H9 (cell line): Measurements from ENCODE around the gene SLC38A1. TPM values are rescaled to one million over a fixed set of nuclear protein-coding genes. Genes with fewer than 3 reads are reported as not detected.

Source experiments
- DNase-seq: peaks from one replicate; pipeline ENCODE4 v3.0.0-alpha.2; 2017
- H2AFZ ChIP-seq: one replicate; pipeline ENCODE4 v1.6.1; 2013; ENCODE audit warnings: mild to moderate bottlenecking, low read length, control low read depth, moderate library complexity
- H2AK5ac ChIP-seq: 2 replicates; pipeline ENCODE4 v1.6.1; 2013; ENCODE audit warnings: low read length, control low read depth, mixed read lengths; ENCODE audit not compliant: insufficient read length
- H2BK120ac ChIP-seq: one replicate; pipeline ENCODE4 v1.6.1; 2013; ENCODE audit warnings: low read depth, mild to moderate bottlenecking, low read length, control low read depth, inconsistent platforms; ENCODE audit not compliant: poor library complexity, severe bottlenecking
- H2BK12ac ChIP-seq: 2 replicates; pipeline ENCODE4 v1.6.1; 2013; ENCODE audit warnings: low read length, control low read depth, mixed read lengths, low read depth; ENCODE audit not compliant: insufficient read length
- H2BK15ac ChIP-seq: 2 replicates; pipeline ENCODE4 v1.6.1; 2013; ENCODE audit warnings: low read depth, low read length, control low read depth
- H2BK20ac ChIP-seq: one replicate; pipeline ENCODE4 v1.6.1; 2013; ENCODE audit warnings: low read depth, mild to moderate bottlenecking, low read length, control low read depth, inconsistent platforms; ENCODE audit not compliant: poor library complexity, severe bottlenecking
- H2BK5ac ChIP-seq: 2 replicates; pipeline ENCODE4 v1.6.1; 2013; ENCODE audit warnings: low read length, control low read depth, mixed read lengths; ENCODE audit not compliant: insufficient read length
- H3K14ac ChIP-seq: 2 replicates; pipeline ENCODE4 v1.6.1; 2013; ENCODE audit warnings: low read length, control low read depth; ENCODE audit not compliant: insufficient read depth
- H3K18ac ChIP-seq: 2 replicates; pipeline ENCODE4 v1.6.1; 2013; ENCODE audit warnings: low read depth, mild to moderate bottlenecking, mixed read lengths, low read length, control low read depth; ENCODE audit not compliant: insufficient read length
- H3K23ac ChIP-seq: 2 replicates; pipeline ENCODE4 v1.6.1; 2013; ENCODE audit warnings: low read length, control low read depth, mixed read lengths, low read depth; ENCODE audit not compliant: insufficient read length
- H3K23me2 ChIP-seq: 2 replicates; pipeline ENCODE4 v1.6.1; 2013; ENCODE audit warnings: low read depth, mild to moderate bottlenecking, mixed read lengths, low read length, control low read depth; ENCODE audit not compliant: insufficient read length, poor library complexity, severe bottlenecking
- H3K27ac ChIP-seq: 2 replicates; pipeline ENCODE4 v1.5.1; 2013; ENCODE audit warnings: low read length, control low read depth, mixed read lengths, low read depth; ENCODE audit not compliant: insufficient read length
- H3K27me3 ChIP-seq: 2 replicates; pipeline ENCODE4 v1.6.1; 2013; ENCODE audit warnings: low read length, control low read depth, inconsistent platforms; ENCODE audit not compliant: insufficient read depth
- H3K4ac ChIP-seq: 2 replicates; pipeline ENCODE4 v1.6.1; 2013; ENCODE audit warnings: low read depth, mild to moderate bottlenecking, control low read depth, inconsistent platforms, low read length, moderate library complexity
- H3K4me1 ChIP-seq: 2 replicates; pipeline ENCODE4 v1.6.1; 2013; ENCODE audit warnings: low read length, control low read depth, inconsistent platforms; ENCODE audit not compliant: insufficient read depth
- H3K4me2 ChIP-seq: 2 replicates; pipeline ENCODE4 v1.6.1; 2013; ENCODE audit warnings: low read length, control low read depth, mixed read lengths; ENCODE audit not compliant: insufficient read length, insufficient read depth
- H3K56ac ChIP-seq: 2 replicates; pipeline ENCODE4 v1.6.1; 2013; ENCODE audit warnings: low read depth, mild to moderate bottlenecking, mixed read lengths, low read length, control low read depth; ENCODE audit not compliant: insufficient read length
- H3K79me1 ChIP-seq: 2 replicates; pipeline ENCODE4 v1.6.1; 2013; ENCODE audit warnings: low read depth, mild to moderate bottlenecking, moderate library complexity, low read length, control low read depth, inconsistent platforms; ENCODE audit not compliant: insufficient read depth, poor library complexity, severe bottlenecking
- H3K79me2 ChIP-seq: 2 replicates; pipeline ENCODE4 v1.6.1; 2013; ENCODE audit warnings: low read length, control low read depth, inconsistent platforms; ENCODE audit not compliant: insufficient read depth
- H3K9ac ChIP-seq: 2 replicates; pipeline ENCODE4 v1.6.1; 2013; ENCODE audit warnings: low read length, control low read depth, mixed read lengths; ENCODE audit not compliant: insufficient read length; ENCODE audit errors: extremely low read depth
- H3K9me3 ChIP-seq: one replicate; pipeline ENCODE4 v1.6.1; 2013; ENCODE audit warnings: low read depth, low read length, inconsistent platforms; ENCODE audit not compliant: control insufficient read depth
- H3T11ph ChIP-seq: one replicate; pipeline ENCODE4 v1.6.1; 2013; ENCODE audit warnings: mild to moderate bottlenecking, low read length, control low read depth, inconsistent platforms
- H4K20me1 ChIP-seq: one replicate; pipeline ENCODE4 v1.6.1; 2013; ENCODE audit not compliant: control insufficient read depth, insufficient read length, insufficient read depth
- H4K5ac ChIP-seq: 2 replicates; pipeline ENCODE4 v1.6.1; 2013; ENCODE audit warnings: low read depth, mild to moderate bottlenecking, mixed read lengths, low read length, control low read depth; ENCODE audit not compliant: insufficient read length
- H4K8ac ChIP-seq: replicated peaks from 2 replicates; pipeline ENCODE4 v1.6.1; 2013; ENCODE audit warnings: low read length, control low read depth, mixed read lengths, low read depth; ENCODE audit not compliant: insufficient read length
- H4K91ac ChIP-seq: 2 replicates; pipeline ENCODE4 v1.6.1; 2013; ENCODE audit warnings: low read depth, mild to moderate bottlenecking, moderate library complexity, mixed read lengths, low read length, control low read depth; ENCODE audit not compliant: insufficient read length
- H3K27ac Mint-ChIP-seq, 3 experiments: 2 replicates in 2 of 3; 3 replicates in 1 of 3; pipeline ENCODE4 v1.8.0; 2020 to 2021; ENCODE audit warnings: mixed read lengths in 3 of 3, mild to moderate bottlenecking in 1 of 3, moderate library complexity in 1 of 3
- H3K27me3 Mint-ChIP-seq: 2 replicates; pipeline ENCODE4 v1.8.0; 2021; ENCODE audit warnings: low read depth, mild to moderate bottlenecking, moderate library complexity, mixed read lengths
- H3K36me3 Mint-ChIP-seq, 3 experiments: 2 replicates in 2 of 3; 3 replicates in 1 of 3; pipeline ENCODE4 v1.8.0; 2020 to 2021; ENCODE audit warnings: low read depth in 3 of 3, mixed read lengths in 3 of 3; ENCODE audit not compliant: insufficient read depth in 1 of 3
- H3K4me1 Mint-ChIP-seq, 2 experiments: 2 replicates each; pipeline ENCODE4 v1.8.0; 2020; ENCODE audit warnings: mixed read lengths in 2 of 2
- H3K4me3 Mint-ChIP-seq, 2 experiments: 2 replicates in 1 of 2; 3 replicates in 1 of 2; pipeline ENCODE4 v1.8.0; 2020 to 2021; ENCODE audit warnings: mild to moderate bottlenecking in 2 of 2, mixed read lengths in 2 of 2, moderate library complexity in 1 of 2
- H3K9me3 Mint-ChIP-seq, 2 experiments: 2 replicates in 1 of 2; 3 replicates in 1 of 2; pipeline ENCODE4 v1.8.0; 2020; ENCODE audit warnings: mild to moderate bottlenecking in 2 of 2, mixed read lengths in 2 of 2, moderate library complexity in 1 of 2
- WGBS: extraction: QIAGEN DNeasy Blood & Tissue Kit; methylation state at CpG from one replicate; pipeline ENCODE4 v1.1.7; 2013; ENCODE audit warnings: missing lambda C conversion rate, low lambda C conversion rate, mixed read lengths; ENCODE audit not compliant: insufficient read length; ENCODE audit errors: extremely low coverage; 5-methylcytosine and 5-hydroxymethylcytosine counted together
- total RNA-seq: library from RNA; stranded (reverse); gene quantifications from 2 replicates; pipeline ENCODE4 v1.2.1, GENCODE V29; 2021
- TF ChIP-seq, protein P1 (sequence below): fragments of 200-600 bp; sonication (generic); conservative IDR thresholded peaks from 3 replicates; pipeline ENCODE4 v1.8.0; 2021; ENCODE audit warnings: antibody characterized with exemption, mild to moderate bottlenecking

The SLC38A1 gene
- total RNA-seq, 1 experiment from 2014 or later: 216 TPM

DNA sequence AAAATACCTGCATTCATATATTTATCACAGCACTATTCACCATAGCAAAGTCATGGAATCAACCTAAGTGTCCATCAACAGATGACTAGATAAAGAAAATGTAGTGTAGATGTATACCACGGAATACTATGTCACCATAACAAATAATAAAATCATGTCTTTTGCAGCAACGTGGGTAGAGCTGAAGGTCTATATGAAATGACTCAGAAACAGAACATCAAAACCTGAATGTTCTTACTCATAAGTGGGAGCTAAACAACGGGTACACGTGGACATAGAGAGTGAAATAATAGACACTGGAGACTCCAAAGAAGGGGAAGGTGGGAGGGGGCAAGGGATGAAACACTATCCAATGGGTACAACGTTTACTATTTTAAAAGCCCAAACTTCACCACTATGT, 37.9 kb downstream of the SLC38A1 start:
- H4K8ac ChIP-seq: no peak overlapping the region
- Mint-ChIP-seq H3K36me3 (peaks cover 36 to 77% (median 72%) of the 10 kb centered on the region in 3 experiments; a peak in 6 of 7 replicates), H3K27ac (no peak overlapping the region), H3K27me3 (no peaks in the 10 kb centered on the region), H3K9me3 (no peaks in the 10 kb centered on the region), H3K4me1 (no peaks in the 10 kb centered on the region), H3K4me3 (no peak overlapping the region)
- H3K23ac ChIP-seq: no peak overlapping the region
- H4K5ac ChIP-seq: no peak overlapping the region
- H2BK5ac ChIP-seq: no peak overlapping the region
- DNase-seq: no peak
- no peaks in the 10 kb centered on the region for H3K23me2 ChIP-seq
- H3K27ac ChIP-seq: no peak overlapping the region
- no peak overlapping the region for H3K4me2 ChIP-seq
- no peak overlapping the region for H2BK15ac ChIP-seq
- WGBS: no CpG with 5 or more reads among the region's 5 CpGs
- H2BK120ac ChIP-seq: no peak overlapping the region
- H2BK12ac ChIP-seq: no peak overlapping the region
- no peak overlapping the region for H3K18ac ChIP-seq
- H3K9ac ChIP-seq: no peak overlapping the region
- H3T11ph ChIP-seq: no peak overlapping the region
- H2AFZ ChIP-seq: no peak overlapping the region
- peaks cover 14% of the 10 kb centered on the region; the same call in 1 of the 2 replicates for H3K79me2 ChIP-seq
- no peak overlapping the region for H3K4ac ChIP-seq
- no peak overlapping the region for H3K56ac ChIP-seq
- no peak overlapping the region for H2AK5ac ChIP-seq
- TF ChIP-seq, protein P1, sequence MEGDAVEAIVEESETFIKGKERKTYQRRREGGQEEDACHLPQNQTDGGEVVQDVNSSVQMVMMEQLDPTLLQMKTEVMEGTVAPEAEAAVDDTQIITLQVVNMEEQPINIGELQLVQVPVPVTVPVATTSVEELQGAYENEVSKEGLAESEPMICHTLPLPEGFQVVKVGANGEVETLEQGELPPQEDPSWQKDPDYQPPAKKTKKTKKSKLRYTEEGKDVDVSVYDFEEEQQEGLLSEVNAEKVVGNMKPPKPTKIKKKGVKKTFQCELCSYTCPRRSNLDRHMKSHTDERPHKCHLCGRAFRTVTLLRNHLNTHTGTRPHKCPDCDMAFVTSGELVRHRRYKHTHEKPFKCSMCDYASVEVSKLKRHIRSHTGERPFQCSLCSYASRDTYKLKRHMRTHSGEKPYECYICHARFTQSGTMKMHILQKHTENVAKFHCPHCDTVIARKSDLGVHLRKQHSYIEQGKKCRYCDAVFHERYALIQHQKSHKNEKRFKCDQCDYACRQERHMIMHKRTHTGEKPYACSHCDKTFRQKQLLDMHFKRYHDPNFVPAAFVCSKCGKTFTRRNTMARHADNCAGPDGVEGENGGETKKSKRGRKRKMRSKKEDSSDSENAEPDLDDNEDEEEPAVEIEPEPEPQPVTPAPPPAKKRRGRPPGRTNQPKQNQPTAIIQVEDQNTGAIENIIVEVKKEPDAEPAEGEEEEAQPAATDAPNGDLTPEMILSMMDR: no peak
- H4K91ac ChIP-seq: no peak overlapping the region
- H3K27me3 ChIP-seq: no peaks in the 10 kb centered on the region
- no peak overlapping the region for H3K14ac ChIP-seq
- H3K79me1 ChIP-seq: peaks cover 11% of the 10 kb centered on the region
- H2BK20ac ChIP-seq: no peak overlapping the region
- H4K20me1 ChIP-seq: no peaks in the 10 kb centered on the region
- H3K9me3 ChIP-seq: no peaks in the 10 kb centered on the region
- H3K4me1 ChIP-seq: no peaks in the 10 kb centered on the region
